Measurements from ENCODE around the gene CEP152. TPM values are rescaled to one million over a fixed set of nuclear protein-coding genes. Genes with fewer than 3 reads are reported as not detected.
A peak's percentile ranks its signal among the peaks of the same experiment; 100 is the strongest.

The CEP152 gene
- total and polyA plus RNA-seq, 9 of the 15 experiments (the other 6 are each of a cell fraction or from before 2014, with no cell fraction given) = 9.9 to 43.0 (median 23.6) TPM

- TF ChIP-seq, protein P1, sequence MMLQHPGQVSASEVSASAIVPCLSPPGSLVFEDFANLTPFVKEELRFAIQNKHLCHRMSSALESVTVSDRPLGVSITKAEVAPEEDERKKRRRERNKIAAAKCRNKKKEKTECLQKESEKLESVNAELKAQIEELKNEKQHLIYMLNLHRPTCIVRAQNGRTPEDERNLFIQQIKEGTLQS (IDR thresholded peaks at IDR 0.05) = peak; percentile 34
- TF ChIP-seq, protein P1 (CRISPR knock-in tag; conservative IDR thresholded peaks at IDR 0.05) = no peak
- TF ChIP-seq, protein P2, sequence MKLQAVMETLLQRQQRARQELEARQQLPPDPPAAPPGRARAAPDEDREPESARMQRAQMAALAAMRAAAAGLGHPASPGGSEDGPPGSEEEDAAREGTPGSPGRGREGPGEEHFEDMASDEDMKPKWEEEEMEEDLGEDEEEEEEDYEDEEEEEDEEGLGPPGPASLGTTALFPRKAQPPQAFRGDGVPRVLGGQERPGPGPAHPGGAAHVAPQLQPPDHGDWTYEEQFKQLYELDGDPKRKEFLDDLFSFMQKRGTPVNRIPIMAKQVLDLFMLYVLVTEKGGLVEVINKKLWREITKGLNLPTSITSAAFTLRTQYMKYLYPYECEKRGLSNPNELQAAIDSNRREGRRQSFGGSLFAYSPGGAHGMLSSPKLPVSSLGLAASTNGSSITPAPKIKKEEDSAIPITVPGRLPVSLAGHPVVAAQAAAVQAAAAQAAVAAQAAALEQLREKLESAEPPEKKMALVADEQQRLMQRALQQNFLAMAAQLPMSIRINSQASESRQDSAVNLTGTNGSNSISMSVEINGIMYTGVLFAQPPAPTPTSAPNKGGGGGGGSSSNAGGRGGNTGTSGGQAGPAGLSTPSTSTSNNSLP (IDR thresholded peaks at IDR 0.05; ENCODE audit: borderline replicate concordance, low read depth, low read length) = no peak
- TF ChIP-seq RBM22 (IDR thresholded peaks at IDR 0.05; ENCODE audit: low read depth, low read length, poor library complexity, severe bottlenecking) (no peak), KAT2B (IDR thresholded peaks at IDR 0.05; ENCODE audit: low read depth, low read length) (no peak), USF1 (CRISPR knock-in tag; IDR thresholded peaks at IDR 0.05) (no peak), ZHX1 (conservative IDR thresholded peaks at IDR 0.05; ENCODE audit: low read length) (no peak), CAMTA2 (CRISPR knock-in tag; conservative IDR thresholded peaks at IDR 0.05) (no peak), ESRRB (CRISPR knock-in tag; IDR thresholded peaks at IDR 0.05; ENCODE audit: borderline replicate concordance) (no peak), JUND (IDR thresholded peaks at IDR 0.05; ENCODE audit: borderline replicate concordance, low read depth, low read length) (peak; percentile 33; the same call in 1 of the 2 replicates), JUND (tag; IDR thresholded peaks at IDR 0.05; ENCODE audit: borderline replicate concordance, low read depth, low read length) (peak; percentile 18; the same call in 1 of the 3 replicates), ZNF212 (CRISPR knock-in tag; IDR thresholded peaks at IDR 0.05) (no peak), TCF3 (CRISPR knock-in tag; IDR thresholded peaks at IDR 0.05) (0 out of 2 replicates have a peak, but pooled peaks have one; percentile 5), POLR2B (IDR thresholded peaks at IDR 0.05; ENCODE audit: low read depth, partially characterized antibody) (no peak), EP400 (IDR thresholded peaks at IDR 0.05) (no peak), MAFF (IDR thresholded peaks at IDR 0.05; ENCODE audit: low read length) (peak; percentile 56; the same call in 1 of the 2 replicates), C11orf30 (IDR thresholded peaks at IDR 0.05; ENCODE audit: low read depth) (peak; percentile 82), ARID2 (IDR thresholded peaks at IDR 0.05) (no peak), ZNF143 (CRISPR knock-in tag; IDR thresholded peaks at IDR 0.05) (no peak), HMG20B (CRISPR knock-in tag; IDR thresholded peaks at IDR 0.05) (no peak), MEIS2 (IDR thresholded peaks at IDR 0.05; ENCODE audit: partially characterized antibody) (no peak), MEF2A (IDR thresholded peaks at IDR 0.05; ENCODE audit: control insufficient read depth, low read depth, low read length) (no peak), MAFG (tag; conservative IDR thresholded peaks at IDR 0.05) (peak; percentile 58; the same call in 1 of the 2 replicates), ZNF785 (CRISPR knock-in tag; IDR thresholded peaks at IDR 0.05) (no peak), MAFK (IDR thresholded peaks at IDR 0.05; ENCODE audit: low read length) (peak; percentile 58; the same call in 1 of the 2 replicates), DACH1 (IDR thresholded peaks at IDR 0.05; ENCODE audit: partially characterized antibody) (peak; percentile 49)
These were observed 92.2 kb downstream of the CEP152 start (continued) for GRCh38 chr15:48718646-48719045.
